DOHH2 (cell line): ENCODE data around the gene SYNDIG1.

Experiments used
- H3F3A ChIP-seq: fragments of 200-600 bp; sonication (generic), shearing (Covaris generic); 2 replicates; pipeline ENCODE4 v1.6.0; 2016; ENCODE audit warnings: antibody characterized with exemption, mild to moderate bottlenecking; ENCODE audit not compliant: control insufficient read depth, insufficient read depth
- H3K27ac ChIP-seq: fragments of 200-600 bp; sonication (generic); 2 replicates; pipeline ENCODE4 v1.5.1; 2014; ENCODE audit warnings: low read depth, mild to moderate bottlenecking, low read length, moderate library complexity
- H3K27me3 ChIP-seq: fragments of 200-600 bp; sonication (generic); 2 replicates; pipeline ENCODE4 v1.6.1; 2014; ENCODE audit warnings: mild to moderate bottlenecking, low read length, mixed read lengths; ENCODE audit not compliant: control insufficient read depth
- H3K36me3 ChIP-seq: fragments of 200-600 bp; sonication (generic); 2 replicates; pipeline ENCODE4 v1.6.1; 2014; ENCODE audit warnings: mild to moderate bottlenecking, low read length, moderate library complexity, mixed read lengths; ENCODE audit not compliant: control insufficient read depth
- H3K4me1 ChIP-seq: fragments of 200-600 bp; sonication (generic); 2 replicates; pipeline ENCODE4 v1.6.1; 2014; ENCODE audit warnings: mild to moderate bottlenecking, low read length, mixed read lengths; ENCODE audit not compliant: control insufficient read depth
- H3K4me2 ChIP-seq: fragments of 200-600 bp; sonication (generic); 2 replicates; pipeline ENCODE4 v1.6.0; 2014; ENCODE audit warnings: mild to moderate bottlenecking, low read length, moderate library complexity
- H3K4me3 ChIP-seq: fragments of 200-600 bp; sonication (generic); 2 replicates; pipeline ENCODE4 v1.5.1; 2014; ENCODE audit warnings: mild to moderate bottlenecking, low read length, mixed read lengths
- H3K79me2 ChIP-seq: fragments of 200-600 bp; sonication (generic); 2 replicates; pipeline ENCODE4 v1.6.1; 2014; ENCODE audit warnings: mild to moderate bottlenecking, low read length, mixed read lengths; ENCODE audit not compliant: control insufficient read depth
- H3K9me2 ChIP-seq: fragments of 200-600 bp; sonication (generic); replicated peaks from 2 replicates; pipeline ENCODE4 v1.6.1; 2014; ENCODE audit warnings: mild to moderate bottlenecking, low read length, mixed read lengths; ENCODE audit not compliant: control insufficient read depth
- H3K9me3 ChIP-seq: fragments of 200-600 bp; sonication (generic); 2 replicates; pipeline ENCODE4 v1.6.1; 2014; ENCODE audit warnings: antibody characterized with exemption, low read length, mixed read lengths; ENCODE audit not compliant: control insufficient read depth, insufficient read depth
- H4K20me1 ChIP-seq: fragments of 200-600 bp; sonication (generic); 2 replicates; pipeline ENCODE4 v1.6.0; 2014; ENCODE audit warnings: low read depth, mild to moderate bottlenecking, antibody characterized with exemption, low read length, moderate library complexity; ENCODE audit not compliant: control insufficient read depth, insufficient read depth
- CTCF ChIP-seq: fragments of 200-600 bp; sonication (generic); IDR thresholded peaks from one replicate; pipeline ENCODE4 v1.5.1; 2014; ENCODE audit warnings: antibody characterized with exemption, mild to moderate bottlenecking, low read depth, low read length; ENCODE audit not compliant: poor library complexity, severe bottlenecking
- EZH2phosphoT487 ChIP-seq: fragments of 200-600 bp; sonication (generic); IDR thresholded peaks from 2 replicates; pipeline ENCODE4 v1.6.1; 2017; ENCODE audit warnings: borderline replicate concordance, mild to moderate bottlenecking, antibody characterized with exemption, low read length, moderate library complexity, mixed read lengths

SYNDIG1 gene

DNA sequence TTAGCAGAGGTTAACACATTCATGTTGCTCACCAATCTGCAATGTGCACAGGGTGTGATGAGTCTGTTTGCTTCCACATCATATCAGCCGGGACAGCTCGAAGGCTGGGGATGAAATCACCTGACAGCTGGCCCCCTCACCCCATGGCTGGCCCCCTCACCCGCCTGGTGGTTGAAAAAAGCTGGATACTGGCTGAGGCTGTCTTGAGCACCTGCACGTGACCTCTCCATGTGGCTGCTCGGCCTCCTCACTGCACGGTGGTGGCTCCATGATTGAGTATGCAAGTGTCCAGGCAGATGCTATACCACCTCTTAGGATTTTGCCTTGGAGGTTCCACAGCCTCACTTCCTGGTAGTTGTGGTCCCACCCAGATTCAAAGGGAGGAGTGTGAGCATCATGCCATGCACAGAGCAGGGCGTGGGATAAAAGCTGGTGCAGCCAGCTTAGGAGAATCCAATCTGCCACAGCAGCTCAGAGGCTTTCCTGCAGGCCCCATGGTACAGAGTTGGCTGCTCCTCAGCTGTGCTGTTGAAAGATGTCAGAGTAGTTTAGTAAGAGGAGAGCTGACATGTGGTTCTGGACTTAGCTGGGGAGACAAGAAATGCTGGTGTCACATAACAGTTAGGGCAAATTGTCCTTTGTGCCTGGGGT lies 29.6 kb upstream of the SYNDIG1 start:
- no peaks in the 10 kb centered on the region for H3K79me2 ChIP-seq
- TF ChIP-seq EZH2phosphoT487 (no peak), CTCF (no peak)
- H3K36me3 ChIP-seq = no peaks in the 10 kb centered on the region
- H3K4me1 ChIP-seq = no peaks in the 10 kb centered on the region
- H3K4me3 ChIP-seq = no peak overlapping the region
- H3K9me2 ChIP-seq = no peaks in the 10 kb centered on the region
- no peaks in the 10 kb centered on the region for H3F3A ChIP-seq
- H3K4me2 ChIP-seq = no peak overlapping the region
- no peaks in the 10 kb centered on the region for H3K27me3 ChIP-seq
- H4K20me1 ChIP-seq = no peaks in the 10 kb centered on the region
- no peaks in the 10 kb centered on the region for H3K9me3 ChIP-seq
- H3K27ac ChIP-seq = no peak overlapping the region

DNA sequence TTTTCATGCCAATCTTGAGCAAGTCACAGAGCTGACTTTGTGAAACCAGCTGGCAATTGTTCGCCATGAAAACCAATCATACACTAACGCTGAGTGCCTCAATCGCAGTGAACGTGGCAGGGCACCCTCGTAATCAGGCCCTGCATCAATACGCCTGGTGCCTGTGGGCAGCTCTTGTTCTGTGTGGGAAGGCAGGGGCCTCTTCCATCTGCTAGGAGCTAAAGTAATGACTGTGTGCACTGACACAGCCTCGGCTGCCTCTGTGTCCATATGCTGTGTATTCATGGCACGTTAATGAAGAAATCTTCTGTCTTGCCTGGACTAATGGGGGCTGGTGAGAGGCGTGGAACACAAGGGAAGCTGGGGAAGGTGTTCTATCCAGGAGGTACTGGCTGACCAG lies 27.8 kb upstream of the SYNDIG1 start:
- Histone ChIP-seq H3K27ac (no peak overlapping the region), H3K4me2 (no peak overlapping the region), H3F3A (no peaks in the 10 kb centered on the region), H3K4me1 (no peaks in the 10 kb centered on the region), H3K27me3 (no peaks in the 10 kb centered on the region), H3K4me3 (no peak overlapping the region), H4K20me1 (no peaks in the 10 kb centered on the region), H3K36me3 (no peaks in the 10 kb centered on the region), H3K9me2 (no peaks in the 10 kb centered on the region), H3K9me3 (no peaks in the 10 kb centered on the region), H3K79me2 (no peaks in the 10 kb centered on the region)
- TF ChIP-seq CTCF (no peak), EZH2phosphoT487 (no peak)

DNA sequence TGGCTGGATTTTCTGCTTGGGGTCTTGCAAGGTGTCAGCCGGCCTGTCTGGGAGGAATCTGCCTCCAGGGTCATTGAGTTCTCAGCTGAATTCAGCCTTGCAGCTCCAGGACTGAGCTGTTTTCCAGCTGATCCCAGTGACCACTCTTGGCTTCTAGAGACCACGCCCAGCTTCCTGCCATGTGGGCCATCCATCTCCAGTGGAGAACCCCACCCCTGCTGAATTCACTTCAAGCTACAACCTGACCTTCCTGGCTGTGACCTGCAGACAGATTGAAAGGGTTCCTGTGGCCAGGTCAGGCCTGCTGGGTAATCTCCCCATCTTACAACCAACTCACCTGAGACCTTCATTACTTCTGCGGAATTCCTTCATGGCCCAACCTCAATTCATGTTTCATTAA lies 26.5 kb upstream of the SYNDIG1 start:
- Histone ChIP-seq H3K36me3 (no peaks in the 10 kb centered on the region), H3K27me3 (no peaks in the 10 kb centered on the region), H3F3A (no peaks in the 10 kb centered on the region), H3K9me3 (no peaks in the 10 kb centered on the region), H3K4me3 (no peak overlapping the region), H3K9me2 (no peaks in the 10 kb centered on the region), H3K4me2 (no peak overlapping the region), H3K4me1 (no peaks in the 10 kb centered on the region), H3K79me2 (no peaks in the 10 kb centered on the region), H3K27ac (no peak overlapping the region), H4K20me1 (no peaks in the 10 kb centered on the region)
- no peak for TF ChIP-seq CTCF
- no peak for TF ChIP-seq EZH2phosphoT487
